ENCODE results near the gene CD200.

Gene CD200, protein sequence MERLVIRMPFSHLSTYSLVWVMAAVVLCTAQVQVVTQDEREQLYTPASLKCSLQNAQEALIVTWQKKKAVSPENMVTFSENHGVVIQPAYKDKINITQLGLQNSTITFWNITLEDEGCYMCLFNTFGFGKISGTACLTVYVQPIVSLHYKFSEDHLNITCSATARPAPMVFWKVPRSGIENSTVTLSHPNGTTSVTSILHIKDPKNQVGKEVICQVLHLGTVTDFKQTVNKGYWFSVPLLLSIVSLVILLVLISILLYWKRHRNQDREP

DNA sequence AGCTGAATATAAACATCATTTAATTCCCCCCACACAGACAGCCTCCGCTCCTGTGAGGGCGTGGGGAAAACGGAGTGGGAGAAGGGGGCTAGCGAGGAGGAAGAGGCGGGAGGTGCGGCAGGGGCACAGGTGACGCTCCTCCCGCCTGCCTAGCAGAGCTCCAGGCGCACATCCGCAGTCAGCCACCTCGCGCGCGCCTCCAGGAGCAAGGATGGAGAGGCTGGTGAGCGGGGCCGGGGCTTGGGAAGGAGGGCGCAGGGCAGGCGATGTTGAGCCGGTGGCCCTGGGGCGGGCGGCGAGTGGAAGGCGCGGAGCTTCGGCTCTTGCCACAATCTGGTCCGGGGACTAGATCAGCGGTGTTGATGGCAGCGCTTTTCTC, at the start of gene CD200:
Gene CD200 (plus strand): TSS at position 155 of the 379 bp plus-strand sequence. CDS start 57 bp downstream, at position 212.
- DNase-seq, result peak; percentile 75

DNA sequence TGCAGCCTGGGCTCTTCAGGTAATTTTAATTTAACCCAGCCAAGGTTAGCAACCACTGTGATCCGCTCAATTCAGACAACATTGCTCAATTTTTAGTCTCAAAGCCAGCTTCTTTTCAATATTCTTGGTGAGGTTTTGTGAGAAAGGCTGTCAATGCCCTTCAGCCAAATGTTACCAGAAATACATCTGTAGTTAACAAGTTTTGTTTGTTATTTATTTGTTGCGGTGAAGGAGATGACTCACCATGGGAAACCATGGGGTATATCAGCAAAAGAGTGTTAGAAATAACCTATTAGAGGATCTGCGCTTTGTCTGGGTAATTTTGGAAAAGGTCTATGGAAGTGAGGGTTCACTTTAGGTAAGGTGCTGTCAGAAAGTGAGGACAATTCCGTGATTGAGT, 43.9 kb upstream of the CD200 start:
- DNase-seq, result no peak

DNA sequence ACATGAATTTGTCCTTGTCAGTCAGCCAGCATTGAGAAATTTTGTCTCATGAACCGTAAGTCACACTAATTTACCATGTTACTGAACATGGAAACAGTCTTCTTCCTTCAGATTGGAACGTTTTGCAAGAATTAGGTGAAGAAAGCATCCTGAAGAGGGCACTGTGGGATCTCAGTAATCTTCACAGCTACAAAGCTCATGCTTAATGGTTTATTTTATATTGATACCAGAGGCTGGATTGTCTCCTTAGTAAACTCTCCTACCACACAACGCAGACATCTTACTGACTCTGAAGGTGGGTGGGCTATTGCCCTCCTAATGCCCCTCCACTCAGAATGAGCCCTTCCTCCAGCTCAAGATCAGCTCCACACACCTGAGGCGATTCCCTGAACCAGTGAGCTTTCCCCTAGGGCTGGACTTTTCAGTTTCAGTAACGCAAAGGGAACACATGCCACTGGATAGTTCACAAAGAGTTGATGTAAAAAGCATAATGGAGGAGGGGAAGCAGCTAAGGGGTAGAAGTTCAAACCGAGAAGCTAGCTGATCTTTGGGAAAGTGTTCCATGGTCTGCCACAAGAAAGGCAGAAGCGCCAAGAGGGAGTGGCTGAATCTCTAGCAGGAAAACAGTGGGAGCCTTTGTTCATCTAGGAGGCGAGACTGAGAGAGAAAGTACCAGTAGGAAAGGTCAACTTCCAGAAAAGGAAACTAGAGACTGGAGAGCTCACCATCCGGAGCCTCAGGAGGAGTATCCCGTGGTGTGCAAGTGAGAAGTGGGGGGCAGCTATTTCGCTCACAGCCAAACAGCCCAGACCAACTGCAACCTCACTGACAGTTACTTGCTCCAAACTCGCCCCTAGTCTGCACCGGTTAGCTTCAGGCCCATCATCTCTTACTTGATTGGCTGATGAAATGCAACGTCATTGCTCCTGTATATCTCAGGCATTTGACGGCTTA, 39.3 kb upstream of the CD200 start, which contains the start of gene SLC9C1:
Gene SLC9C1 (minus strand): TSS at position 849 of the 954 bp plus-strand sequence. CDS start 7,425 bp downstream, outside the sequence.
- peak; percentile 41 for DNase-seq

DNA sequence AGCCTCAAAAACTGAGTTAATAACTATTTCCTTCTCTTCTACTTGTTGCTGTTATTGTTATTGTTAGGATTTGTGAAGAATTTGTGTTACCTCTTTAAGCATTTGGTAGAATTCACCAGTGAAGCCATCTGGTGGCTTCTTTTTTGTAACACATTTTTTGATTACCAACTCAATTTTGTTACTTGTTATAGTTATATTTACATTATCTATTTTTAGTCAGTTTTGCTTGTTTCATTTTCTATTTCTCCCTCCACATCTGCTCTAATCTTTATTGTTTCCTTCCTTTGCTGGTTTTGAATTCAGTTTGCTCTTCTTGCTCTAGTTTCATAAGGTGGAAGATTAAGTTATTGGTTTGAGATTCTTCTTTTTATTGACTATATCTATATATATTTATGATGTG, 35.2 kb upstream of the CD200 start:
- no peak for DNase-seq

DNA sequence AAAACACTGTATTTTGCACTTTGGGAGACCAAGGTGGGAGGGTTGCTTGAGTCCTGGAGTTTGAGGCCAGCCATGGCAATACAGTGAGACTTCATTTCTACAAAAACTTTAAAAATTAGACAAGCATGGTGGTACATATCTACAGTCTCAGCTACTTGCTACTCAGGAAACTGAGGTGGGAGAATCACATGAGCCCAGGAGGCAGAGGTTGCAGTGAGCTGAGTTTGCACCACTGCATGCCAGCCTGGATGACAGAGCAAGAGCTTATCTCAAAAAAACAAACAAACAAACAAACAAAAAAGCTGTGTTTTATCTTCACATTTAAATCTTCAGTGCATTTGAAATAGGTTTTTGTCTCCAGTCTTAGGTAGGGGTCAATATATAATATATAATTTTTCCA, 34.2 kb upstream of the CD200 start:
- DNase-seq, result no peak

DNA sequence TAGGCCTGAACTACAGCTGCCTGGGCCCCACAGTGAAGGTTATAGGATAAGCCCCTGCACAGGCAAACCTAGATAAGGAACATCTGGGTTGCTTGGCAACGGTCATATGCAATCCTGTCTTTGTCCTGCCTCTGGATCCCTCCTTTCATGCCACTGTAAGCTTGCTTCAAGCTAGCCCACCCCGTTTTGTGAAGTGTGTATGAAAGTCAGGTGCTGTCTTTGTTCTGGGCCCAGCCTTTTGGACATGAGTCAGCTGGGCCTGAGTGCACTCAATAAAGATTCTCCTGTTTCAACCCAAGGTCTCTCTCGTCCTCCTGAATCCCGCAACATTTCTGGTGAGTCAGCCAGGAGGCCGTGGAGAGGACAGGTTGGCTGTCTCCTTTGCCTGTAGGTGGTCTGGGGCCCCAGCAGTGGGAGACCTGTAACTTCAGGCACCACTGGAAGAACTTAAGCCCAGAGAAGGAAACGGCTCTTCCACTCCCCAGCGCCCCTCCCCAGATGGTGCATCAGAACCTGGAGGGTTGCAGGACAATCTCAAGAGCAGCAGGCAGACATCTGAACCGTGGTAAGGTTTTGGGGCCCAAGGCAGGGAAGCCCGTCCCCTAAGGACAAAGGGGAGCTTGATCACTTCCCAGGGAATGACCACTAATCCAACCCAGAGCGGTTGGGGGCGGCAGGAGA, 30.7 kb upstream of the CD200 start:
- no peak for DNase-seq

DNA sequence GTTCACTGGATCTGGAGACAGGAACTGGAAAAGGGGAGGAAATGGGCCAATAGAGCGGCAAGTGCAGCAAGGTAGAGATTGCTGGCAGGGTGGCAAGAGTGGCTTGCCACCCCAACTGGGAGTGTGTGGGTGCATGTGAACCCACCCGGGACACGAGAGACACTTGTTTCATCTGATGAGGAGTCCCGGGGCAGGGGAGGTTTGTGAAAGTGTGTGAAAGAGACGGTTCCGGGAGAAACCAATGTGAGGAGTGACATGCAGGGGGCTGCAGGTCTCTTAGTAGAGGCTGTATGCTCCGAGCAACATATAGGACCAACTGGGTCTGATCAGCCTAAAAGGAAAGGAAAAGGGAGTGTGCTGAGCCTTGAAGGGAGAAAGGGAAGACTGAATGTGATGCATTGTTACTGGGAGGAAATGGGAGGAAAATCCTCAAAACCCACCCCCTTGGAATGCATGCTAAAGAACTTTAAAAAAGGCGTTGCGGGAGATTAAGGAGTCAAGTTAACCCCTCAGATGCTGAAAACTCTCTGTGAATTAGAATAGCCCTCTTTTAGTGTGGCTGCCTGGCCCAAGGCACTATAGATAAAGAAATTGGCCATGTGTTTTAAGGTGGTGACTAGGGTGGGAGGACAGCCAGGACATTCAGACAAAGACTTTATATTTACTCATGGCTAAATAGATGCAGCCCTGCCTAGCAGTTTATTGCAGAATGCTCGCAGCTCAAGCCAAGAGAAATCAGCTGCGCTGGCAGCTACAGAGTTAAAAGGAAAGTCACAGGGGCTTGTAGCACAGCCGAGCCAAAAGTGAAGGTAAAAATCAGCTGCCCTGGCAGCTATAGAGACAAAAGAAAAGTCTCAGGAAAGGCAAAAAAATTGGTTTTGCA, 29.8 kb upstream of the CD200 start:
- DNase-seq, result peak; percentile 18

DNA sequence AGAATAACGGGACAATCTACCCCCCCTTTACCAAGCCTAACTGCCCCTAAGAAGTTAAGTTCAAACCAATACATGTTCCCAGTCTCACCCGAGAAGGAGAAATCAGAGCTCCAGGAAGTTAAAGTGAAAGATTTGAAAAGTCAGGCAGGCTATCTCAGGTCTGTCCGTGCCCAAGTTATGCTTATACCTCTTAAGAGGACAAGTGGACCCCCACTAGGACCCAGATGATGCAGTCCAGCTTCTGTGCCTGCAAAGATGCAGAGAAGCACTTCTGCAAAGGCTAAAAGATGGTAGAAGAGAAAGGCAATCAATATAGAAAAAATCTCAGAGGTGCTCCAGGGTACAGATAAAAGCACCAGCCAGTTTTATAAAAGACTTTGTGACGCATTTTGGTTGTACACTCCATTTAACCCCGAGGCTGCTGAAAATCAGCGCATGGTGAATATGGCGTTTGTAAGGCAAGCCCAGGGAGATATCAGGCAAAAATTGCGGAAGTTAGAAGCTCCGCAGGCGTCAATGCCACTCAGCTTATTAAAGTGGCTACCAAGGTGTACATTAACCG, 29.1 kb upstream of the CD200 start:
- peak; percentile 12 for DNase-seq

DNA sequence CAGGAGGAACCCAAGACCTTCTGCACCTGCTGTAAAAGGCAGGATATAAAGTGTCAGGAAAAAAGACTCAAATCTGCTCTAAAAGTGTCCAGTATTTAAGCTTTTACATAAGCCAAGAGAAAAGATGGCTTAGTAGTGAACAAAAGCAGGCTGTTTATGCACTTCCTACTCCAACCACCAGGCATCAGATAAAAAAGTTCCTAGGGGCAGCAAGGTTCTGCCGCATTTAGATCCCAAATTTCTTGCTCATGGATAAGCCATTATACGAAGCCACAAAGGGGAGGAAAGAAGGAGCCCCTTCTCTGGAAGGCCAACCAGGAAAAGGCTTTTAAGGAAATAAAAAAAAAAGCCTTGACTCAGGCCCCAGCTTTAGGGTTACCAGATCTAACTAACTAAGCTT, 28.3 kb upstream of the CD200 start:
- DNase-seq, result no peak

DNA sequence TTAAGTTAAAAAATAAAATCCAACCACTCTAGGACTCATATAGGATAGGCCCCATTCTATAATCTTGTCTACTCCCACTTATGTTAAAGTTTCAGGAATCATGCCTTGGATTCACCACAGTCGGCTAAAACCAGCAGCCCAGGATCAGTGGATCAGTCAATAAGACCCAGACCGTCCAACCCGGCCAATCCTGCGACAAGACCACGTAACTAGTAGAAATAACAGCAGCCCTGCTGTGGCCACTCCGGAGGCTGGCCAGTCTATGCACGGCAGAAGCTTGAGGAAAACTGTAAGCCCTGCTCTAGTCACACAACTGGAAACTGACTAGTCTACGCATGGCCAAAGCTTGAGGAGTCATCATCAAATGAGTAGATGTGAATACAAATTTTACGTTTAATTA, 26.1 kb upstream of the CD200 start:
- DNase-seq, result no peak

DNA sequence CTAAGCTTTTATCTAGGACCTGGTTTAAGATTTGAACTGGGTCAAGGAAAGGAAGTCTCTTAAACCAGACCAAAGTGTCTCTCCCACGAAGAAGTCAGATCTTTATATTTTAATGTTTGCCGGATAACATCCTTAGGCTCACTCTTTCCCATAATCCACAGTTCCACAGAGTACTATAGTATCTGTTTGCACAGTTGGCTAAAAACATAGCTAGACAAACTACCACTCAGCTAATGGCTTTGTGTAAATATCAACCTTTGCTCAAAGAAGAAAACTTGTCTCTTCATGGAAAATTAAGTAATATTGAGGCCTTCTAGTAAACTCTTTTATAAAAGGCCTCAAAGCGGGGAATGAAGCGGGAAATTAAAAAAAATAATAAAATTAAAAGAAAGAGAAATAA, 25.4 kb upstream of the CD200 start:
- no peak for DNase-seq

DNA sequence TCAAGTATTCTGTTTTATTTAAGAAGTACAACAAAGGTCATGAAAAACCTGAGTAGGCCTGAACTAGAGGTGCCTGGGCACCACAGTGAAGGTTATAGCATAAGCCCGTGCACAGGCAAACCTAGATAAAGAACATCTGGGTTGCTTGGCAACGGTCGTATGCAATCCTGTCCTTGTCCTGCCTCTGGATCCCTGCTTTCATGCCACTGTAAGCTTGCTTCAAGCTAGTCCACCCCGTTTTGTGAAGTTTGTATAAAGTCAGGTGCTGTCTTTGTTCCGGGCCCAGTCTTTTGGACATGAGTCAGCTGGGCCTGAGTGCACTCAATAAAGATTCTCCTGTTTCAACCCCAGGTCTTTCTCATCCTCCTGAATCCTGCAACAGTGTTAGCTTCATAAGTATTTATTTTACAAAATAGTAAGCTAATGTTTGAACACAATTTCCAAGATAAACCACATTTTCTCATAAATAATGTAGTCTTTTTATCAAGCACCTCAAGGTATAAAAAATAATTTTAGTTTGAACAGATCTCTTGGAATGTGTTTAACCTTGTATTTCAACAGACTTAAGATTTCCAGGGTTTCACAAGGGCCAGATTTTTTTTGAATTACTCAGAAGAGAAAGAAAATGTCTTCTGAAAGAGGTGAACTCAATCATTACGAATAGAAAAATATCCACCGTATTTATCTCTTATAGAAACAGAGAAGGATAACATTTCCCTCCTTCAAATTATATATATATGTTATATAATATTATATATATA, 24.6 kb upstream of the CD200 start:
- DNase-seq, result no peak

DNA sequence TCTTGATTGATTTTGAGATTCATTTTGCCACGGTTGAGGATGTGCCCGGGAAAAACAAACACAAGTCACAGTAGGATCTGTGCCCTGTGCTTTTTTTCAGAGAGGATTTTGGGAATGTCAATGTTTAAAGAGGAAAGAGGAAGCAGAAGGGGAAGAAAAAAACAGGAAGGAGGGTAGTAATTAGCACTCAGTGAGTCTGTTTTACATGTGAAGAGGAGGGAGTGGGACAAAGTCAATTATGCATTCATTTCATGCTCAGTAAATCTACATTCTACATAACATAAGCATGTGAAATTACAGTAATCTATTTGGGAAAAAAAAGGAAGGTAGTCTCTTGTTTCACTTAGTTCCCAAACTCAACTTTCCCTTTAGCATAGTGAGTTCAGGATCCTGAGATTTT, 18.3 kb upstream of the CD200 start:
- no peak for DNase-seq

DNA sequence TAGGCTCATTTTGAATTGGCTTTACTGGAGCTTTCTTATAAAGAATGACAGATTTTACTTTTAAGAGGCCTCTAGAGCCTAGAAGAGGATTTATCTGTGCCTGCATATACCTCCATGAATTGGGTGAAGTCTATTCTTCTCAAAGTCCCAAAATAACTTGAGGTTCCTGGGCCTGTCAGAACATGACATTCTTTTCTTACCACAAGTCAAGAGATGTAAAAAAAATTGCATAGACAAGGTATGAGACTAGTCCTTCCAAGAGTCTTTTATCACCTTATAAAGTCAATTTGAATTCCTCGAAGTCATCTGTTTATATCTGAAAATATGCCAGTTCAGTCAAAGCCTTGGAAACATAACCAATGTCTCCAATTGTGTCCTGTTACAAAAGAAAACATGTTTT, 17.2 kb upstream of the CD200 start:
- DNase-seq, result no peak

DNA sequence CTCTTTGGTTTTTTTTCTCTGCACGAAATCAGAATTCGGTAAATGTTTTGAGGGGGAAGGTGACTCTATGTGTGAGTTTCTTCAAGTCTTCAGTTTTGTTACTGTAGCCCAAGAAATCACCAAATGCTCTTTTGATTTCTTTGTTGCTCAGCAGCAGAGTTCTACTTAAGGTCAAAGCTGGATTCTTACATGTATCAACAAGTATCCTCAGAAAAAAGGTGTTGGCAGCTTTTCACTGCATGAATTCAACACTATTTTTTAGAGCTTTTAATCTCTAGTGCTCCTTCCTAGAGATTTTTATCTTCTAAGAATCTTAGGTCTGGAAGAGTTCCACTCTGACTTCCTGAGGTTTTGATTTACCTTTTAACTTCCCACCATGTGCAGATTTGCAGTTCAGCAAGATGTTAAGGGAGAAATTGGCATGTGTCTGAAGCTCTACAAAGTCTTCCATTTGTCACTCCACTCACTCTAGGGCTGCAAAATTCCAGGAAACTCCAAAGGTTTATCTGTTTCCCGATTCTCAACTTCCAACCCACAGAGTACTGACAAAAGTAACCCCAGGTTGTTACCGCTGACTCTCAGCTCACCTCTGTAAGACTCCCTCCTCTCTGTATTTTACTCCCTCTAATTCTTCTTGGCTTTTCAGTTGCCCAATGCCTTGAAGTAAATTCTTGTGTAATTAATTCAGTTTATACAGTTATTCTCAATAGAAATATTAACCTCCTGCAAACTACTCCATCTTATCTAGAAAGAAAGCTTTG, 13.3 kb upstream of the CD200 start:
- no peak for DNase-seq

DNA sequence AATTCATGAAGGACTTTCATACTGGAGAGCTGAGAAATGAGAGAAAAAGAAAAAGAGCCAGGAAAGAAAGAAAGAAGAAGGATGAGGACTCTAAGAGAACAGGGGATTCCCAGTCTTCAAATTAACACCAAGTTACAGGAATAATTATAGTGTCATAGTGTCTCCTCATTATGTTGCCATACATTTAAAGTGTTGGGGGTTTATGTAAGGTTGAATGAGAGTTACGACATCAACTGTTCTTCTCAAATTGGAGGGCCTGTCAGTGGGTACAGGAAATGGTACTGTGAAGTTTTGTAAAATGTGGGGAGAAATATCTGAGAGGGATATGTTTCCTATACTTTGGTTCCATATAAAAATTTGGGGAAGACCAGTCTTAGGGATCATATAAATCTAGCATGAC, 12.3 kb upstream of the CD200 start:
- no peak for DNase-seq

DNA sequence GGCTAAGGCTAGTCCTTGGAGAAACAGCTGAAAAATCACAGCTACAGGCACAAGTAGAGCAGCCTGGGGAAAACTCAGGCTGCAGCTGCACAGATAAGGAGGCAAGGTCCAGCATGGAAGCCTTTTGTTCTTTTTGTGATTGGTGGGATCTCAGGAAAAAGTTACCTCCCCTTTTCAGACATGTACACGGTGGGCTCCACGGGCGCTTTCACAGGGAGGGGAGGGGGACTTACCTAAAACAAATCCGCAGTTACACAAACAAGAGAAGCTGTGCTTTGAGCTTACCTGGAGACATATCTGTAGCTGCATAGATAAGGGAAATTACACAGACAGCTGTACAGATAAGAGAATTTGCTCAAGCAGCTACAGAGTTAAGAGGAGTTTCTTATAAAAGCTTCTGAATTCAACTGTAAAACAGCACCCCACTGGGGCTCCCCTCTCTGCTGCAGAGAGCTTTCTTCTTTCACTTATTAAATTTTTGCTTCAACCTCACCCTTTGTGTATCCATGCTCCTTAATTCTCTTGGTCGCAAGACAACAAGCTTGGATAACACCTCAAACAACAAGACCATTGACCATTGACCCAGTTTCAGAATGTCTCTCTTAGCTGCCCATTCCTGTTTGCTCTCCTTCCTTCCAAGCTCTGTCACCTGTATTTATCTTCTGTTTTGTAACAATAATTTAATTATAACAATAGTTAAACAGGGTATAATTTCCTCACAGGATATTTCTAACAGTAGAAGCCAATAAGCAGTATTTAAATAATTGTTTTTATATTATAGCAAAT, 10.9 kb upstream of the CD200 start:
- no peak for DNase-seq

DNA sequence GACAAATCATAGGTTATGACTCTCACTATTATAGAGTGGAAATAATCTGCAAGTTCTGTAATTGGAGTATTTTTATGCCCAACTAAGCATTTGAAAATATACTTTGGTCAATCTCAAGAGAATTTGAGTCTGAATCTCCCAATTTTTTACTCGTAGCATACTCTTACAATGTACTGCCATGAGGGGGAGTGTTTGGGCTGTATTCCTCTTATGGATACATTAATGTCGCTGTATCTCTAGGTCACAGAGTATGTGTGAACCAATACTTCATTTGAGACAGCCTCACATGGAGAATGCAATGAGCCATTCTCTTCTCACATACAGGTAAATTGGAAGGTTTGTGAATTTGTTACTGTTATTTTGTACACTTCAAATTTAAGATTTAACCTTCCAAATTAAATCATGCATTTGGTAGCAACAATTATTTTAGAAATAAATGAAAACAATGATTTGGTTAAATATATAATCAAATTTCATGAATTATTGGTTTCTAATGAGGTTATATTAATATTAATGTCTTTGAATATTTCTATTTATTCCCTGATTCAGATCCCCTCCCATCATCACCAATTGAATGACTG, 5.5 kb upstream of the CD200 start:
- peak; percentile 49 for DNase-seq

DNA sequence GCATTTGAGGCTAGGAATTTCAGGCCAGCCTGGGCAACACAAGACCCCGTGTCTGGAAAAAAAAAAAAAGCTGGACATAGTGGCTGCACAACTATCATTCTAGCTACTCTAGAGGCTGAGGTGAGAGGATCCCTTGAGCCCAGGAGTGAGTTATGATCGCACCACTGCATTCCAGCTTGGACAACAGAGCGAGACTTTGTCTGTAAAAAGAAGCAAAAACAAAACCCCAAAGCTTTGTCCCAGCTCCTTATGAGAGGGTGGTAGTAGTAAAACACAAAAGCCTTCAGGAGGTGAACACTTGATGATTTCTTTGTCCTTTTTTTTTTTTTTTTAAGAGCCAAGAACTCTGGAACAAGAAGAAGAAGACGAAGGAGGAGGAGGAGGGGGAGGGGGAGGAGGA, 1.1 kb upstream of the CD200 start:
- no peak for DNase-seq
